ENCODE results near the gene NRCAM.
"Not testable (repeated sequence)": the region's sequence is repeated elsewhere in the genome, so short reads cannot be mapped to it uniquely, and the experiment has no call there.

The NRCAM gene

DNA sequence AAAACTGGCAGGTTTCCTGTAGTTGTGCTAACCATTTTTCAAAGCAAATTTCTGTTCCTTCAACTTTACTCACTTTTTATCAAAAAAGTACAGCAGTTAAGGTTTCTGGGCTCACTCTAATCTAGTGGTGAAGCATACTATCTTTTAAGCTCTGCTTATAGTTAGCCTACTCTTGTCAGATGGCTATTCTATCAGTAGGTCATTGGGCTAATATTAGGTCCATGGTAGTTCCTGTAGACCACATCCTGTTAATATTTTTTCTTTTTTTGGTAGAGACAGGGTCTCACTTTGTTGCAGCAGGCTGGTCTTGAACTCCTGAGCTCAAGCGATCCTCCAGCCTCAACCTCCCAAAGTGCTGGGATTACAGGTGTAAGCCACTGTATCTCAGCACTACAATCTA, 27.9 kb upstream of the NRCAM start:
- Histone ChIP-seq H3K27ac (ENCODE audit: low read depth, low read length) (no peak overlapping the region), H3K4me1 (ENCODE audit: control insufficient read depth, insufficient read depth, low read length) (no peaks in the 10 kb centered on the region), H3K36me3 (ENCODE audit: control insufficient read depth, insufficient read depth, low read length) (peaks cover 4% of the 10 kb centered on the region), H3K9me3 (ENCODE audit: control insufficient read depth, insufficient read depth, low read depth, low read length) (no peaks in the 10 kb centered on the region), H3K27me3 (ENCODE audit: control insufficient read depth, insufficient read depth, low read length) (no peaks in the 10 kb centered on the region), H3K9ac (ENCODE audit: low read length) (no peak overlapping the region), H3K4me3 (ENCODE audit: low read depth, low read length) (no peak overlapping the region)

GRCh38 chr7:108480311-108480710, 24.1 kb upstream of the NRCAM start:
- Histone ChIP-seq H3K9ac (ENCODE audit: low read length) (no peak overlapping the region), H3K36me3 (ENCODE audit: control insufficient read depth, insufficient read depth, low read length) (0 out of 2 replicates have a peak, but pooled peaks cover 3% of the 10 kb centered on the region), H3K27me3 (ENCODE audit: control insufficient read depth, insufficient read depth, low read length) (no peaks in the 10 kb centered on the region), H3K27ac (ENCODE audit: low read depth, low read length) (no peak overlapping the region), H3K9me3 (ENCODE audit: control insufficient read depth, insufficient read depth, low read depth, low read length) (no peaks in the 10 kb centered on the region), H3K4me1 (ENCODE audit: control insufficient read depth, insufficient read depth, low read length) (no peaks in the 10 kb centered on the region), H3K4me3 (ENCODE audit: low read depth, low read length) (no peak overlapping the region)

DNA sequence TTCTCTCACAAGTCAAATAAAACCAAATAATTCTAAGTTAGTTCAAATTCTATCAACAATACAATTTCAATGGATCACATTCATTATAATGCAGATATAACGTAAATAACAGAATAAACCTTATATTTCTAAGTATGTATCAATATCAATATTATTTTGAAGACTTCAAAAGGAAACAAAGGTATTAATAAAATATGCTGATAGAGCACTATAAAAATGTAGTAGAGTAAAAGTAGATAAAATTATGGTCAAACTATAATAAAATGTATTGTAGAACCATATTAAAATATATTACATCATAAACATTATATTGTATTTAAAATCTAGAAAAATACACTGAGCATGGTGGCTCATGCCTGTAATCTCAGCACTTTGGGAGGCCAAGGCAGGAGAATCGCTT, 23.5 kb upstream of the NRCAM start:
- Histone ChIP-seq H3K4me1 (ENCODE audit: control insufficient read depth, insufficient read depth, low read length) (no peaks in the 10 kb centered on the region), H3K9ac (ENCODE audit: low read length) (no peak overlapping the region), H3K27me3 (ENCODE audit: control insufficient read depth, insufficient read depth, low read length) (no peaks in the 10 kb centered on the region), H3K27ac (ENCODE audit: low read depth, low read length) (no peak overlapping the region), H3K36me3 (ENCODE audit: control insufficient read depth, insufficient read depth, low read length) (0 out of 2 replicates have a peak, but pooled peaks cover 3% of the 10 kb centered on the region), H3K9me3 (ENCODE audit: control insufficient read depth, insufficient read depth, low read depth, low read length) (no peaks in the 10 kb centered on the region), H3K4me3 (ENCODE audit: low read depth, low read length) (no peak overlapping the region)

DNA sequence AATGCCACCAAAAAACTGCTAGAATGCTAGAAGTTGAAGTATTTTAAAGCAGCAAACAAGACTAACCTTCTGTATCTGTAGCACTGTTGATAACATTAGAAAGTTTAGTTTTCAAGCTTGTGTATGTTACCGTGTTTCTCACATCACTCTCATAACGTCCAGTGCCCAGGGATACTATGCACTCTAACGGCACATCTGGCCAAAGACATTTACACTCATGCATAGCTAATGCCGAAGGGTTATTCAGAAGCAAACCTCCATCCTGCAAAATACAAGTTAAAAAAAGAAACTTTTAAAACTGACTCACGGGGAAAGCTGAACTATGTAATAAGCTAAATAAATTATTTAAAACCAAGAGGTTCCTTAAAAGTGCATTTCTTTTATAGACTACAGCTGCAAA, 22.9 kb upstream of the NRCAM start:
- H3K27me3 ChIP-seq (ENCODE audit: control insufficient read depth, insufficient read depth, low read length), result no peaks in the 10 kb centered on the region
- 0 out of 2 replicates have a peak, but pooled peaks cover 3% of the 10 kb centered on the region for H3K36me3 ChIP-seq (ENCODE audit: control insufficient read depth, insufficient read depth, low read length)
- no peaks in the 10 kb centered on the region for H3K4me1 ChIP-seq (ENCODE audit: control insufficient read depth, insufficient read depth, low read length)
- no peak overlapping the region for H3K4me3 ChIP-seq (ENCODE audit: low read depth, low read length)
- no peak overlapping the region for H3K27ac ChIP-seq (ENCODE audit: low read depth, low read length)
- H3K9ac ChIP-seq (ENCODE audit: low read length), result no peak overlapping the region
- no peaks in the 10 kb centered on the region for H3K9me3 ChIP-seq (ENCODE audit: control insufficient read depth, insufficient read depth, low read depth, low read length)

GRCh38 chr7:108468246-108468645, 12.0 kb upstream of the NRCAM start:
- no peaks in the 10 kb centered on the region for H3K9me3 ChIP-seq (ENCODE audit: control insufficient read depth, insufficient read depth, low read depth, low read length)
- no peak overlapping the region for H3K27ac ChIP-seq (ENCODE audit: low read depth, low read length)
- H3K27me3 ChIP-seq (ENCODE audit: control insufficient read depth, insufficient read depth, low read length), result no peaks in the 10 kb centered on the region
- no peaks in the 10 kb centered on the region for H3K36me3 ChIP-seq (ENCODE audit: control insufficient read depth, insufficient read depth, low read length)
- H3K4me3 ChIP-seq (ENCODE audit: low read depth, low read length), result no peak overlapping the region
- H3K9ac ChIP-seq (ENCODE audit: low read length), result no peak overlapping the region
- H3K4me1 ChIP-seq (ENCODE audit: control insufficient read depth, insufficient read depth, low read length), result peaks cover 5% of the 10 kb centered on the region; the same call in 1 of the 2 replicates

GRCh38 chr7:108467391-108467790, 11.2 kb upstream of the NRCAM start:
- Histone ChIP-seq H3K36me3 (ENCODE audit: control insufficient read depth, insufficient read depth, low read length) (no peaks in the 10 kb centered on the region), H3K27me3 (ENCODE audit: control insufficient read depth, insufficient read depth, low read length) (no peaks in the 10 kb centered on the region), H3K4me1 (ENCODE audit: control insufficient read depth, insufficient read depth, low read length) (peaks cover 5% of the 10 kb centered on the region; the same call in 1 of the 2 replicates), H3K9me3 (ENCODE audit: control insufficient read depth, insufficient read depth, low read depth, low read length) (no peaks in the 10 kb centered on the region), H3K4me3 (ENCODE audit: low read depth, low read length) (no peak overlapping the region), H3K9ac (ENCODE audit: low read length) (no peak overlapping the region), H3K27ac (ENCODE audit: low read depth, low read length) (no peak overlapping the region)

DNA sequence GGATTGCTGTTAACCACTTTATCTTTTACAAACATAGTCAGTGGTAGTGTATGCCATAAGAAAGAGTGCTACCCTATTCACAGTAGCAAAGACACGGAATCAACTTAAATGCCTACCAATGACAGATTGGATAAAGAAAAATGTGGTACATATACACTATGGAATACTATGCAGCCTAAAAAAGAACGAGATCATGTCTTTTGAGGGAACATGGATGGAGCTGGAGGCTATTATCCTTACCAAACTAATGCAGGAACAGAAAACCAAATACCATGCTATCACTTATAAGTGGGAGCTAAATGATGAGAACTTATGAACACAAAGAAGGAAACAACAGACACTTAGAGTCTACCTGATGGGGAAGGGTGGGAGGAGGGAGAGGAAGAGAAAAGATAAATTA, 10.1 kb upstream of the NRCAM start:
- not testable (repeated sequence) for H3K27me3 ChIP-seq (ENCODE audit: control insufficient read depth, insufficient read depth, low read length); H3K9ac ChIP-seq (ENCODE audit: low read length); H3K4me3 ChIP-seq (ENCODE audit: low read depth, low read length); H3K27ac ChIP-seq (ENCODE audit: low read depth, low read length); H3K36me3 ChIP-seq (ENCODE audit: control insufficient read depth, insufficient read depth, low read length); H3K9me3 ChIP-seq (ENCODE audit: control insufficient read depth, insufficient read depth, low read depth, low read length); H3K4me1 ChIP-seq (ENCODE audit: control insufficient read depth, insufficient read depth, low read length)

GRCh38 chr7:108464743-108465142, 8.5 kb upstream of the NRCAM start:
- Histone ChIP-seq H3K4me3 (ENCODE audit: low read depth, low read length) (no peak overlapping the region), H3K9ac (ENCODE audit: low read length) (no peak overlapping the region), H3K9me3 (ENCODE audit: control insufficient read depth, insufficient read depth, low read depth, low read length) (no peaks in the 10 kb centered on the region), H3K4me1 (ENCODE audit: control insufficient read depth, insufficient read depth, low read length) (peaks cover 5% of the 10 kb centered on the region; the same call in 1 of the 2 replicates), H3K27ac (ENCODE audit: low read depth, low read length) (no peak overlapping the region), H3K27me3 (ENCODE audit: control insufficient read depth, insufficient read depth, low read length) (no peaks in the 10 kb centered on the region), H3K36me3 (ENCODE audit: control insufficient read depth, insufficient read depth, low read length) (no peaks in the 10 kb centered on the region)

GRCh38 chr7:108463613-108464012, 7.4 kb upstream of the NRCAM start:
- Histone ChIP-seq H3K27ac (ENCODE audit: low read depth, low read length) (no peak overlapping the region), H3K9me3 (ENCODE audit: control insufficient read depth, insufficient read depth, low read depth, low read length) (no peaks in the 10 kb centered on the region), H3K4me3 (ENCODE audit: low read depth, low read length) (no peak overlapping the region), H3K9ac (ENCODE audit: low read length) (no peak overlapping the region), H3K27me3 (ENCODE audit: control insufficient read depth, insufficient read depth, low read length) (peaks cover 3% of the 10 kb centered on the region), H3K36me3 (ENCODE audit: control insufficient read depth, insufficient read depth, low read length) (no peaks in the 10 kb centered on the region), H3K4me1 (ENCODE audit: control insufficient read depth, insufficient read depth, low read length) (peaks cover 5% of the 10 kb centered on the region; the same call in 1 of the 2 replicates)

DNA sequence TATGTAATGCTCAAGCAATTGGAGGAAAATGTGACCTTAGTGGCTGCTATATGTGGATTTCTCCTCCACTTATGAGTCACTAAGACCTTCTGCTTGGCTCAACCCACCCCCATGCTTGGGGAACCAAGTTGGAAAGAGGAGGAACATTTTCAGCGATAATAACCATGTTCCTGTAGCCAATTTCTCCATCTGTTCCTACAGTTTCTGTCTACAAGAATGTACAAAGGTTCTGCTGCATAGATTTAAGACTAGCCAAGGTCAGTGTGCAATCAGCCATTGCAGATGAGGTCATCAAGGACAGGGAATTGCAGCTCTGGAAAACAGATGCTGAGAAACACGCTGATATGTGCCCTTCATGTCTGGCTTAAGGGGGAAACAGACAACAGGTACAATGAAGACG, 5.6 kb upstream of the NRCAM start:
- H3K9me3 ChIP-seq (ENCODE audit: control insufficient read depth, insufficient read depth, low read depth, low read length), result no peaks in the 10 kb centered on the region
- no peak overlapping the region for H3K27ac ChIP-seq (ENCODE audit: low read depth, low read length)
- H3K4me1 ChIP-seq (ENCODE audit: control insufficient read depth, insufficient read depth, low read length), result no peaks in the 10 kb centered on the region
- H3K36me3 ChIP-seq (ENCODE audit: control insufficient read depth, insufficient read depth, low read length), result no peaks in the 10 kb centered on the region
- no peak overlapping the region for H3K4me3 ChIP-seq (ENCODE audit: low read depth, low read length)
- peaks cover 21% of the 10 kb centered on the region for H3K27me3 ChIP-seq (ENCODE audit: control insufficient read depth, insufficient read depth, low read length)
- no peak overlapping the region for H3K9ac ChIP-seq (ENCODE audit: low read length)

- Histone ChIP-seq H3K9me3 (ENCODE audit: control insufficient read depth, insufficient read depth, low read depth, low read length) (no peaks in the 10 kb centered on the region), H3K27me3 (ENCODE audit: control insufficient read depth, insufficient read depth, low read length) (peaks cover 26% of the 10 kb centered on the region), H3K4me1 (ENCODE audit: control insufficient read depth, insufficient read depth, low read length) (no peaks in the 10 kb centered on the region), H3K4me3 (ENCODE audit: low read depth, low read length) (no peak overlapping the region), H3K27ac (ENCODE audit: low read depth, low read length) (no peak overlapping the region), H3K9ac (ENCODE audit: low read length) (no peak overlapping the region), H3K36me3 (ENCODE audit: control insufficient read depth, insufficient read depth, low read length) (no peaks in the 10 kb centered on the region)
Measured at GRCh38 chr7:108460964-108461363, 4.7 kb upstream of the NRCAM start.
